ENCODE data around the gene SLC7A8. TPM values are rescaled to one million over a fixed set of nuclear protein-coding genes. Genes with fewer than 3 reads are reported as not detected.

Gene SLC7A8
- total RNA-seq, 1 donor from 2014 or later: 62.3 TPM

- Mint-ChIP-seq H3K27ac (no peak overlapping the region), H3K4me1 (no peaks in the 10 kb centered on the region), H3K36me3 (no peaks in the 10 kb centered on the region), H3K9me3 (no peaks in the 10 kb centered on the region), H3K4me3 (no peak overlapping the region), H3K27me3 (ENCODE audit: low read depth) (no peaks in the 10 kb centered on the region)
- no peak for TF ChIP-seq CTCF (IDR thresholded peaks at IDR 0.05; ENCODE audit: unreplicated experiment)
- no peak for DNase-seq (ENCODE audit: low spot score in 2 of 2, unreplicated experiment in 2 of 2)
These were observed 4.5 kb upstream of the SLC7A8 start for GRCh38 chr14:23187925-23188324.

GRCh38 chr14:23186913-23187654 lies 3.6 kb upstream of the SLC7A8 start:
- Mint-ChIP-seq H3K27ac (no peak overlapping the region), H3K9me3 (no peaks in the 10 kb centered on the region), H3K4me1 (no peaks in the 10 kb centered on the region), H3K27me3 (ENCODE audit: low read depth) (no peaks in the 10 kb centered on the region), H3K36me3 (no peaks in the 10 kb centered on the region), H3K4me3 (no peak overlapping the region)
- peak; percentile 74 for TF ChIP-seq CTCF (IDR thresholded peaks at IDR 0.05; ENCODE audit: unreplicated experiment)
- DNase-seq (ENCODE audit: low spot score in 2 of 2, unreplicated experiment in 2 of 2): no peak

- Mint-ChIP-seq H3K36me3 (no peaks in the 10 kb centered on the region), H3K27me3 (ENCODE audit: low read depth) (no peaks in the 10 kb centered on the region), H3K27ac (no peak overlapping the region), H3K9me3 (no peaks in the 10 kb centered on the region), H3K4me1 (peaks cover 6% of the 10 kb centered on the region), H3K4me3 (no peak overlapping the region)
- DNase-seq (ENCODE audit: low spot score in 2 of 2, unreplicated experiment in 2 of 2): no peak
- TF ChIP-seq CTCF (IDR thresholded peaks at IDR 0.05; ENCODE audit: unreplicated experiment): no peak
These were observed 1.6 kb upstream of the SLC7A8 start for GRCh38 chr14:23185063-23185462.

- H3K4me1 Mint-ChIP-seq: peaks cover 15% of the 10 kb centered on the region
- no peaks in the 10 kb centered on the region for H3K9me3 Mint-ChIP-seq
- H3K27me3 Mint-ChIP-seq (ENCODE audit: low read depth): no peaks in the 10 kb centered on the region
- no peak for TF ChIP-seq CTCF (IDR thresholded peaks at IDR 0.05; ENCODE audit: unreplicated experiment)
- H3K36me3 Mint-ChIP-seq: no peaks in the 10 kb centered on the region
- no peak overlapping the region for H3K4me3 Mint-ChIP-seq
- no peak for DNase-seq (ENCODE audit: low spot score in 2 of 2, unreplicated experiment in 2 of 2)
- no peak overlapping the region for H3K27ac Mint-ChIP-seq
These were observed 346 bp downstream of the SLC7A8 start for GRCh38 chr14:23183158-23183470.

GRCh38 chr14:23182372-23183157 lies 895 bp downstream of the SLC7A8 start:
- peak; percentile 38 to 58 for DNase-seq (ENCODE audit: low spot score in 2 of 2, unreplicated experiment in 2 of 2)
- TF ChIP-seq CTCF (IDR thresholded peaks at IDR 0.05; ENCODE audit: unreplicated experiment): no peak
- Mint-ChIP-seq H3K9me3 (no peaks in the 10 kb centered on the region), H3K4me1 (peaks cover 17% of the 10 kb centered on the region), H3K4me3 (no peak overlapping the region), H3K27ac (no peak overlapping the region), H3K36me3 (no peaks in the 10 kb centered on the region), H3K27me3 (ENCODE audit: low read depth) (no peaks in the 10 kb centered on the region)
